ENCODE measurements around the gene PABPC3.

GRCh38 chr13:25112695-25113255 lies 16.8 kb downstream of the PABPC3 start:
- TF ChIP-seq POLR2A (IDR thresholded peaks at IDR 0.05; ENCODE audit: low read depth, low read length): no peak
- TF ChIP-seq CTCF (conservative IDR thresholded peaks at IDR 0.05; ENCODE audit: low read depth, low read length): no peak
- TF ChIP-seq RCOR1 (IDR thresholded peaks at IDR 0.05; ENCODE audit: insufficient replicate concordance, low read length): no peak
- TF ChIP-seq RAD21 (IDR thresholded peaks at IDR 0.05; ENCODE audit: low read length): no peak
- TF ChIP-seq ELK1 (IDR thresholded peaks at IDR 0.05; ENCODE audit: borderline replicate concordance, low read depth, low read length): no peak
- no peak for TF ChIP-seq MAZ (IDR thresholded peaks at IDR 0.05; ENCODE audit: borderline replicate concordance, low read depth, low read length)
- no peak for TF ChIP-seq BHLHE40 (IDR thresholded peaks at IDR 0.05; ENCODE audit: low read depth, low read length)
- no peak for TF ChIP-seq MXI1 (IDR thresholded peaks at IDR 0.05; ENCODE audit: borderline replicate concordance, low read depth, low read length)
- TF ChIP-seq SMC3 (IDR thresholded peaks at IDR 0.05; ENCODE audit: low read depth, low read length): no peak
- no peak for TF ChIP-seq FOS (IDR thresholded peaks at IDR 0.05; ENCODE audit: low read depth, low read length)
- TF ChIP-seq USF2 (IDR thresholded peaks at IDR 0.05; ENCODE audit: low read depth, low read length): no peak
- TF ChIP-seq RFX5 (IDR thresholded peaks at IDR 0.05; ENCODE audit: low read depth, low read length): no peak
- TF ChIP-seq NFE2L2 (IDR thresholded peaks at IDR 0.05; ENCODE audit: low read depth, low read length): no peak

Data from IMR-90 (cell line).